Panc1 (cell line): ENCODE results near the gene ZNF212. TPM values are rescaled to one million over a fixed set of nuclear protein-coding genes. Genes with fewer than 3 reads are reported as not detected.

Experiments used
- ATAC-seq: fragments of 200-7000 bp; cut with Tn5 transposase; 2 replicates; pipeline ENCODE4 v1.9.1; 2020; ENCODE audit warnings: mild to moderate bottlenecking, moderate library complexity
- BruUV-seq: library from RNA; stranded (reverse); fragments of 400-500 nt; replicated peaks from 2 replicates; lab custom pipeline; 2021; lab: Mats Ljungman, UMichigan
- CTCF ChIA-PET: fragments of 300-600 bp; sonication (Branson Sonifier 250); formaldehyde crosslinking; loops from one replicate; lab custom pipeline; 2022; ENCODE audit warnings: antibody characterized with exemption; lab: Charles Lee
- POLR2A ChIA-PET: fragments of 300-600 bp; sonication (Branson Sonifier 250); formaldehyde crosslinking; loops from one replicate; lab custom pipeline; 2022; ENCODE audit warnings: antibody characterized with exemption; lab: Charles Lee
- DNase-seq: peaks from one replicate; pipeline ENCODE4 v3.0.0-alpha.2; 2010; ENCODE audit warnings: low read depth, low spot score
- H3K27ac ChIP-seq: 2 replicates; pipeline ENCODE4 v1.5.1; 2011; ENCODE audit warnings: mild to moderate bottlenecking, low read length, inconsistent platforms
- H3K27me3 ChIP-seq: fragments of 200-500 bp; sonication (Bioruptor generic); 2 replicates; pipeline ENCODE4 v1.6.0; 2014; ENCODE audit warnings: low read length, inconsistent platforms; ENCODE audit not compliant: control insufficient read depth, insufficient read depth
- H3K36me3 ChIP-seq: fragments of 200-500 bp; sonication (Bioruptor generic); 2 replicates; pipeline ENCODE4 v1.5.1; 2014; ENCODE audit warnings: inconsistent platforms, mild to moderate bottlenecking, low read length, moderate library complexity; ENCODE audit not compliant: control insufficient read depth, insufficient read depth
- H3K4me1 ChIP-seq: 2 replicates; pipeline ENCODE4 v1.5.1; 2011; ENCODE audit warnings: inconsistent platforms, mild to moderate bottlenecking, low read length, moderate library complexity; ENCODE audit not compliant: control insufficient read depth, insufficient read depth
- H3K4me3 ChIP-seq, 2 experiments: 2 replicates each; pipeline ENCODE4 v1.5.1; 2011 to 2012; ENCODE audit warnings: low read depth in 2 of 2, low read length in 2 of 2, mild to moderate bottlenecking in 2 of 2, inconsistent platforms in 1 of 2, moderate library complexity in 1 of 2
- H3K9me3 ChIP-seq: fragments of 200-500 bp; sonication (Bioruptor generic); 2 replicates; pipeline ENCODE4 v1.5.1; 2014; ENCODE audit warnings: low read depth, mild to moderate bottlenecking, inconsistent platforms, low read length, moderate library complexity; ENCODE audit not compliant: control insufficient read depth, insufficient read depth
- CTCF ChIP-seq: fragments of 450-650 bp; IDR thresholded peaks from 2 replicates; pipeline ENCODE4 v1.5.1; 2017; ENCODE audit warnings: mild to moderate bottlenecking
- POLR2AphosphoS5 ChIP-seq: IDR thresholded peaks from 2 replicates; pipeline ENCODE4 v1.6.1; 2012; ENCODE audit warnings: mild to moderate bottlenecking, low read depth, low read length, moderate library complexity
- REST ChIP-seq, 2 experiments: IDR thresholded peaks; 2 replicates each; pipeline ENCODE4 v1.6.1; 2011 to 2012; ENCODE audit warnings: low read depth in 2 of 2, control low read depth in 1 of 2, low read length in 1 of 2, mild to moderate bottlenecking in 1 of 2, moderate library complexity in 1 of 2; ENCODE audit not compliant: insufficient read depth in 1 of 2
- SIN3A ChIP-seq: IDR thresholded peaks from 2 replicates; pipeline ENCODE4 v1.6.1; 2012; ENCODE audit warnings: low read depth, mild to moderate bottlenecking, low read length, moderate library complexity, borderline replicate concordance; ENCODE audit not compliant: insufficient read depth
- TCF7L2 ChIP-seq: IDR thresholded peaks from 2 replicates; pipeline ENCODE4 v1.6.1; 2011; ENCODE audit warnings: mild to moderate bottlenecking, low read depth, low read length, inconsistent platforms
- in situ Hi-C: cut with HindIII; loops from 2 replicates; pipeline ENCODE4 v1.10.0; 2016; ENCODE audit warnings: low sequenced_read_pairs, low pct_unique_long_range_greater_than_20kb
- intact Hi-C: fragments of 100-400 bp; cut with micrococcal nuclease; formaldehyde crosslinking; loops from one replicate; pipeline ENCODE4 v1.10.0; 2022; ENCODE audit not compliant: unreplicated experiment
- total RNA-seq: library from RNA; stranded (reverse); gene quantifications from one replicate; pipeline ENCODE4 v1.2.1, GENCODE V29; 2021; ENCODE audit not compliant: unreplicated experiment

The ZNF212 gene
- total RNA-seq, 1 experiment from 2014 or later: 11.3 TPM

GRCh38 chr7:149277871-149278270, 38.4 kb downstream of the ZNF212 start:
- ChIA-PET CTCF (no interaction called here), POLR2A (no interaction called here)
- in situ Hi-C loops: no loop called here
- no peak for DNase-seq
- intact Hi-C loops: no loop called here
- ATAC-seq: no peak
- TF ChIP-seq POLR2AphosphoS5: no peak
- no peak for TF ChIP-seq REST (IDR thresholded peaks at IDR 0.05; ENCODE audit: insufficient read depth in 1 of 2, low read depth in 2 of 2, low read length in 1 of 2)
- no peak for TF ChIP-seq CTCF
- TF ChIP-seq SIN3A: no peak
- no peak for TF ChIP-seq TCF7L2
- no TSS peak for BruUV-seq
- Histone ChIP-seq H3K4me1 (no peaks in the 10 kb centered on the region), H3K36me3 (no peaks in the 10 kb centered on the region; the same call in 1 of the 2 replicates), H3K4me3 (no peak overlapping the region), H3K9me3 (no peaks in the 10 kb centered on the region), H3K27me3 (no peaks in the 10 kb centered on the region), H3K27ac (no peak overlapping the region)

- H3K9me3 ChIP-seq: no peaks in the 10 kb centered on the region
- no peak for ATAC-seq
- ChIA-PET POLR2A (no interaction called here), CTCF (no interaction called here)
- in situ Hi-C loops: no loop called here
- no peak for DNase-seq
- BruUV-seq: no TSS peak
- no peaks in the 10 kb centered on the region for H3K4me1 ChIP-seq
- no peak overlapping the region for H3K27ac ChIP-seq
- H3K27me3 ChIP-seq: no peaks in the 10 kb centered on the region
- intact Hi-C loops: no loop called here
- TF ChIP-seq POLR2AphosphoS5: no peak
- no peak for TF ChIP-seq CTCF
- no peak for TF ChIP-seq REST (IDR thresholded peaks at IDR 0.05; ENCODE audit: insufficient read depth in 1 of 2, low read depth in 2 of 2, low read length in 1 of 2)
- TF ChIP-seq SIN3A: no peak
- TF ChIP-seq TCF7L2: no peak
- no peaks in the 10 kb centered on the region; the same call in 1 of the 2 replicates for H3K36me3 ChIP-seq
- no peak overlapping the region for H3K4me3 ChIP-seq
Observed at GRCh38 chr7:149278396-149278795, 38.9 kb downstream of the ZNF212 start.
